Osteocyte (in vitro differentiated cells): Measurements from ENCODE around the gene GJB2. TPM values are rescaled to one million over a fixed set of nuclear protein-coding genes. Genes with fewer than 3 reads are reported as not detected.

ENCODE experiments used
- DNase-seq: peaks from one replicate; pipeline ENCODE4 v3.0.0; 2021; ENCODE audit warnings: mixed read lengths; ENCODE audit not compliant: unreplicated experiment; ENCODE audit errors: extremely low spot score
- H3K27ac Mint-ChIP-seq: one replicate; pipeline ENCODE4 v1.8.0; 2021; ENCODE audit warnings: mild to moderate bottlenecking, mixed read lengths; ENCODE audit not compliant: unreplicated experiment
- H3K27me3 Mint-ChIP-seq: one replicate; pipeline ENCODE4 v1.8.0; 2021; ENCODE audit warnings: mixed read lengths; ENCODE audit not compliant: unreplicated experiment
- H3K36me3 Mint-ChIP-seq: one replicate; pipeline ENCODE4 v1.8.0; 2021; ENCODE audit warnings: mixed read lengths; ENCODE audit not compliant: unreplicated experiment
- H3K4me1 Mint-ChIP-seq: one replicate; pipeline ENCODE4 v1.8.0; 2021; ENCODE audit warnings: mixed read lengths; ENCODE audit not compliant: unreplicated experiment
- H3K4me3 Mint-ChIP-seq: one replicate; pipeline ENCODE4 v1.8.0; 2021; ENCODE audit warnings: mild to moderate bottlenecking, moderate library complexity, mixed read lengths; ENCODE audit not compliant: unreplicated experiment
- H3K9me3 Mint-ChIP-seq: one replicate; pipeline ENCODE4 v1.8.0; 2021; ENCODE audit warnings: mixed read lengths; ENCODE audit not compliant: unreplicated experiment
- total RNA-seq: library from RNA; stranded (reverse); gene quantifications from 2 replicates; pipeline ENCODE4 v1.2.1, GENCODE V29; 2021
- TF ChIP-seq, protein P1 (sequence below): fragments of 200-600 bp; sonication (generic); IDR thresholded peaks from 2 replicates; pipeline ENCODE4 v1.5.0; 2021; ENCODE audit warnings: antibody characterized with exemption, mild to moderate bottlenecking, moderate library complexity

Gene GJB2
- total RNA-seq, 1 donor from 2014 or later = 0.27 TPM

DNA sequence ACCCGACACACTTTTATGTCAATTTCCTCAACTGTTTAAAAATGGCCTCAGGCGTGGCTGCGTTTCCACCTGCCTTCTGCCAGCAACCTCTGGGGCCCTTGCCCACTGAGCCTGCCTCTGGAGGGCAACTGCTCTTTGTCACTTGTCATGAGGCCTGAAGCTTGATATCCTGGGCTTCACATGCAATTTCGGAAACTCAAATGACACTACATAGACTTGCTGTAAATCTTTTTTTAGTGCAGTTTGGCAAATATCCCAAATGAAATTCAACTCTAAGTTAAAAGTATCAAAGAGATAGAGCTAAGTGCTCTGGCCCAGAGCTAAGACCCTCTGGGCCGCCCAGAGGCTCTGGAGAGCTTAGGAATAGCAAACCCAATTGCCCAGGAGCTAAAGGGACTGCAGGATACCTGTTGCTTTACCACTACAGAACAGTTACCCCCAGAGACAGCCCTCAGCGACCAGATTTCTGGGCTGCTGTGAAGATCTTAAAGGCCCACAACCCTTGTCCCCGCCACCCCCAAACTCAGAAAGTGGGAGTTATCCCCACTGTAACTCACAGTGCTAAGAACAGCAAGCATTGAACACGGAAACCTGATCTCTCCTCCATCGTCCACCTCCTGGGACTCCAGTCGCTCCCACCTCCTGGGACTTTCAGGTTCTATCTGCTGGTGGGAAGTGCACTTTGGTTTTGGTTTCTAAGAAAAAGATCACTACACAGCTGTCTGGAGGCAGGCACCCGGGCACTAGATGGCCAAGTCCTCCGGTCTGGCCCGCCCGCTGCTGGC is 51.3 kb downstream of the GJB2 start:
- H3K27ac Mint-ChIP-seq = no peak overlapping the region
- H3K36me3 Mint-ChIP-seq = no peaks in the 10 kb centered on the region
- TF ChIP-seq, protein P1, sequence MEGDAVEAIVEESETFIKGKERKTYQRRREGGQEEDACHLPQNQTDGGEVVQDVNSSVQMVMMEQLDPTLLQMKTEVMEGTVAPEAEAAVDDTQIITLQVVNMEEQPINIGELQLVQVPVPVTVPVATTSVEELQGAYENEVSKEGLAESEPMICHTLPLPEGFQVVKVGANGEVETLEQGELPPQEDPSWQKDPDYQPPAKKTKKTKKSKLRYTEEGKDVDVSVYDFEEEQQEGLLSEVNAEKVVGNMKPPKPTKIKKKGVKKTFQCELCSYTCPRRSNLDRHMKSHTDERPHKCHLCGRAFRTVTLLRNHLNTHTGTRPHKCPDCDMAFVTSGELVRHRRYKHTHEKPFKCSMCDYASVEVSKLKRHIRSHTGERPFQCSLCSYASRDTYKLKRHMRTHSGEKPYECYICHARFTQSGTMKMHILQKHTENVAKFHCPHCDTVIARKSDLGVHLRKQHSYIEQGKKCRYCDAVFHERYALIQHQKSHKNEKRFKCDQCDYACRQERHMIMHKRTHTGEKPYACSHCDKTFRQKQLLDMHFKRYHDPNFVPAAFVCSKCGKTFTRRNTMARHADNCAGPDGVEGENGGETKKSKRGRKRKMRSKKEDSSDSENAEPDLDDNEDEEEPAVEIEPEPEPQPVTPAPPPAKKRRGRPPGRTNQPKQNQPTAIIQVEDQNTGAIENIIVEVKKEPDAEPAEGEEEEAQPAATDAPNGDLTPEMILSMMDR = no peak
- no peaks in the 10 kb centered on the region for H3K4me1 Mint-ChIP-seq
- H3K27me3 Mint-ChIP-seq = peaks cover 43% of the 10 kb centered on the region
- H3K4me3 Mint-ChIP-seq = no peak overlapping the region
- peak; percentile 19 for DNase-seq
- no peaks in the 10 kb centered on the region for H3K9me3 Mint-ChIP-seq

DNA sequence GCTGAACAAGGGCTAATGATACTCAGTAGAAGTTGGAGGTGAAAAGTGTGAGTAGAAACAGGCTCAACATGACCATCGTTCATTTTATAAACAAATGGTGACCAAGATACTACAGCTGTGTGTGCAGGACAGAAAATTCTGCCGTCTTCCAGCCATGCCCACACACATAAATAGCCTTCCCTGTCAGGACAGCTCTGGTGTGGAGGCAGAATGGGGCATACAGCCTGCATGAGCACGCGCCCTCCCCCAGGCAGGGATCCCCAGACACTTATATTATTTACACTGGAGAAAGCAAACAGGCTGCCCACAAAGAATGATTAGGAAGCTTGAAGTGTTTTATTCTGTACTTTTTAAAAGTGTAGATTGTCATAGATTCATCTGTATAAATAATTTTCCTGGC is 52.3 kb downstream of the GJB2 start:
- peaks cover 39% of the 10 kb centered on the region for H3K27me3 Mint-ChIP-seq
- no peaks in the 10 kb centered on the region for H3K36me3 Mint-ChIP-seq
- H3K4me1 Mint-ChIP-seq = no peaks in the 10 kb centered on the region
- DNase-seq = peak; percentile 46
- no peaks in the 10 kb centered on the region for H3K9me3 Mint-ChIP-seq
- TF ChIP-seq, protein P1 = no peak
- no peak overlapping the region for H3K4me3 Mint-ChIP-seq
- H3K27ac Mint-ChIP-seq = no peak overlapping the region

DNA sequence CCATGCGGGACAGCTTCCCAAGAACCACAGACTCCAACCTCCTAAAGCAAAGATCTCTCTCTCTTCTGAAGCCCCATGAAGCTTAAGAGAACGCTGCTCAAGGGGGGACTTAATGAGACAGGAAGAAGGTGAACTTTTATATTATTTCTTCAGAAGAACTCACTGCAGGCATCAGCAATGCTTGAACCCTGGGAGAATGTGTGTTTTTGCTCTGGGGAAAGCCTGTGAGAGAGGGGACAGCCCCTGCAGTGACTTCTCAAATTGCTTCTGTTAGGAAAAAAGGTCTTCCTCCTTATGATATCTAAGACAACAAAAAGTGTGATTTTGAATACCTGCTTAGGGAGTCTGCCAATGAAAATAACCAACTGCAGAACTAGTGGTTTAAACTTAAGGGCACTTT is 54.9 kb downstream of the GJB2 start:
- Mint-ChIP-seq H3K4me1 (no peaks in the 10 kb centered on the region), H3K27ac (no peak overlapping the region), H3K4me3 (no peak overlapping the region), H3K27me3 (peaks cover 44% of the 10 kb centered on the region), H3K9me3 (no peaks in the 10 kb centered on the region), H3K36me3 (no peaks in the 10 kb centered on the region)
- TF ChIP-seq, protein P1 = no peak
- peak; percentile 21 for DNase-seq

Other genes starting within 250 kb of the GJB2 start
- 77.8 and 92.1 TPM in 2 replicates for gene ZMYM2, start 234.2 kb downstream of the GJB2 start, total RNA-seq
- gene GJA3, start 31.9 kb downstream of the GJB2 start, total RNA-seq = not detected in 2 replicates
- gene GJB6, start 39.4 kb upstream of the GJB2 start, total RNA-seq = not detected in 2 replicates